ENCODE measurements around the gene NFATC1. TPM values are rescaled to one million over a fixed set of nuclear protein-coding genes. Genes with fewer than 3 reads are reported as not detected.

The NFATC1 gene
- polyA plus RNA-seq, 3 donors, result 5.1 to 5.8 (median 5.7) TPM

DNA sequence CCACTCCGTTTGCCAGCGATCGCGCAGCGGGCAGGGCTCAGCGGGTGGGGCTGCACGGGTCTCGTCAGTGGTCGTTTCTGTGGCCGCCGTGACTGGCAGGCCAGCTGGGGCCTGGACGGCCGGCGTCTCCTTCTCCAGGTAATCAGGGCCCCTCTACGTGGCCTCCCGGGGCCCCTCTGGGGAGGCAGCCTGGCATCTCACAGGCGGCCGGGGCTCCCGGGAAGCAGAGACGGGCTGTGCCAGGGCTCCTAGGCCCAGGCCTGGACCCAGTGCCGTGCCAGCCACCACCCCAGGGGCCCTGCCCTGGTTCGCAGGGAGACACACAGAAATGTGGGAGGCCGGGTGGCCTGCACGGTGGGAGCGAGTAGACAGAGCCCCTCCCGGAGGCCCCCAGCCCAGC lies 59.5 kb downstream of the NFATC1 start:
- no peak for DNase-seq

- DNase-seq, result no peak
These were observed 60.6 kb downstream of the NFATC1 start for GRCh38 chr18:79456105-79456980.

DNA sequence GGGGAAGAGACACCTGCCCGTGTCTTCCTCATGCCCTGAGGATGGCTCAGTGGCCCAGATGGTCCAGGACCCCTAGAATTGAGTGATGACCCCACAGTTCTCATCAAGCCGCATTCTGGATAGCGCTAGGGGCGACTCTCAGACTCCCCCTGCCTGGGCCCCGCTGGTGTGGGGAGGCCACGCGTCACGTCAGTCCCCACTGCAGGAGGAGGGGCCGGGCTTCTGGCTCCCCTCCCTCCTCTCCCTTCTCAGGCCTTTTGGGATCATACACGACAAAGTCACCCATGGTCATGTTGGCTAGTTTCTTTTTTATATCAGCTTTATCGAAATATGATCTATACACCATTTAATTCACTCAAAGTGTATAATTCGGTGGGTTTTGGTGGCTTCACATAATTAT lies 61.5 kb downstream of the NFATC1 start:
- DNase-seq, result no peak

DNA sequence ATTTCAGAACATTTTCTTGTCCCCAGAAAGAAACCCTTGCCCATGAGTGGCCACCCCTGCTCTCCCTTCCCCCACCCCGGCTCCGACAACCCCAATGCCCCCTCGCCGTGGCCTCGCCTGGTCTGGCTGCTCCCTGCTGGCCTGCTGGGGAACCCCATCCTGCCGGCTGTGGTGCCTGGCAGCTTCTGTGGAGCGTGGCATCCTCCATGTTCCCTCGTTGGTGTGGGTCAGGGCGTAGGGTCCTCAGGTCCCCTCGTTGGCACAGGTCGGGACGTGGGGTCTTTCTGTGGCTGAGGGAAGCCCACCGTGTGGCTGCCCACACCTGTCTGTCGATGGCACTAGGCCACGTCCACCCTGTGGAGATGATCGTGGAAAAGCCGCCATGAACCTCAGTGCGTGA lies 61.9 kb downstream of the NFATC1 start:
- DNase-seq, result no peak

DNA sequence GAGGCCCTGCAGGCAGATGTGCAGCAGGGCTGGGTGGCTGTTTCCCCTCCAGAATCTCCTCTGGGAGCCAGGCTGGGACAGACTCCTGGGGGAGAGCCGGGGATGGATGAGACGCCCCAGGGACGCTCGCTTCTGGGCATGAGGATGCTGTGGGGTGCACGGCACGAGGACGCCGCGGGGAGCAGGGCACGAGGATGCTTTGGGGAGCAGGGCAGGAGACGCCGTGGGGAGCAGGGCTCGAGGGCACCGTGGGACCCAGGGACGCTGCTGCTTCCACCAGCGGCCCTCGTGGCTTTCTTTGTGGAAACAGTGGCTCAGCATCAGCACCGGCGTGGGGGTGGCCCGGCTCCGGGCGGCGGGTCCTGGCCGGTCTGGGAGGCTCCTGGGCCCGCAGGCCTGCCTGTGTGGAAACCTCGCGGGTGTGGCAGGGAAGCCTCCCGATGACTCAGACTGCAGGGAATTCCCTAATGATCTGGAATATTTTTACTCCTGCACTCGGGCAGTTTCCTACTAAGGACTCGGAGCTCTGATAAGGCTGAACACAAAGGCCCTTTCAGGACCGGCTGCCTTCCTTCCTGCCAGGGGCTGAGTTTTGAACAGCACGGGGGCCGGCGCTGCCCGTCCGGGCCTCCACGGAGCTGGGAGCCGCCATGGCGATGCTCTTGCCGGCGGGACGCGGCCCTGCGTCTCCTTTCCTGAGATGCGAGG lies 62.6 kb downstream of the NFATC1 start:
- no peak for DNase-seq

DNA sequence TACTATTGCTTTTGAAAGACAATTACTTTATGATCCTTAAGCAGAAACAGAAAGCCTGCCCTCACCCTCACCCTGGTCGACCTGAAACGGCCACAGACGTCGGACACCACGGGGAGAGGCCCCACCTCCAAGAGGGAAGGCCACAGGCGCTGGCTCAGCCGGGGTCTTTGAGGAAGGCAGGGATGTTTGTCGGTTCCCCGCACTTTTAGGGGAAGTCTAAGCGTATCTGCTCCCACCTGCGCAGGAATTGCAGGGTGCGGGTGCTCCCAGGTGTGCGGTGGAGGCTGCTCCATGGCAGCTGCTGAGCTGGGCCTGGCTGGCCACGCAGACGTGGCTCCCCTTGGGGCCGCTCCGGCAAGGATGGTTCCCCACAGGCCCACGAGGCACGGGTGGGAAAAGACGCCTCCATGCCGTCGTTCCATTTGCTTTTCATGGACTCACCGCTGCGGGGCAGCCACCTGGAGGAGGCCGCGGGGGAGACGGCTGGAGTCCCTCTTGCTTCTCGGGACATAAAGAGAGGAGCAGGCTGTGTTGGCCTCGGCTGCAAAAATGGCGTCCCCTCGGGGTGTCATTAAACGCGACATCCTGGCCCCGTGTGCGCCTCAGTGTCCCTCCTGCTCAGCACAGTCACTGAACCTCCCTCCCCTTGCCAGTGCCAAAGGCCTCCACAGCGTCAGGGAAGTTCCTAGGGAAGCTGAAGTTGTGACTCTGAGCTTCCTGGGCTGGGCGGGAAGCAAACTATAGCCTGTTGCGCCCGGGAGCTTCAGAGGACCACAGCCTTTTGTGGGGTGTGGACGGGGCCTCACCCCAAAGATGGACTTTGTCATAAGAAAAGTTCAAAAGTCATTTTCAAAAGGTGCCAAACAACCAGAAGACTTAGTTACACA lies 63.4 kb downstream of the NFATC1 start:
- no peak for DNase-seq

- no peak for DNase-seq
These were observed 64.3 kb downstream of the NFATC1 start for GRCh38 chr18:79459946-79460480.

DNA sequence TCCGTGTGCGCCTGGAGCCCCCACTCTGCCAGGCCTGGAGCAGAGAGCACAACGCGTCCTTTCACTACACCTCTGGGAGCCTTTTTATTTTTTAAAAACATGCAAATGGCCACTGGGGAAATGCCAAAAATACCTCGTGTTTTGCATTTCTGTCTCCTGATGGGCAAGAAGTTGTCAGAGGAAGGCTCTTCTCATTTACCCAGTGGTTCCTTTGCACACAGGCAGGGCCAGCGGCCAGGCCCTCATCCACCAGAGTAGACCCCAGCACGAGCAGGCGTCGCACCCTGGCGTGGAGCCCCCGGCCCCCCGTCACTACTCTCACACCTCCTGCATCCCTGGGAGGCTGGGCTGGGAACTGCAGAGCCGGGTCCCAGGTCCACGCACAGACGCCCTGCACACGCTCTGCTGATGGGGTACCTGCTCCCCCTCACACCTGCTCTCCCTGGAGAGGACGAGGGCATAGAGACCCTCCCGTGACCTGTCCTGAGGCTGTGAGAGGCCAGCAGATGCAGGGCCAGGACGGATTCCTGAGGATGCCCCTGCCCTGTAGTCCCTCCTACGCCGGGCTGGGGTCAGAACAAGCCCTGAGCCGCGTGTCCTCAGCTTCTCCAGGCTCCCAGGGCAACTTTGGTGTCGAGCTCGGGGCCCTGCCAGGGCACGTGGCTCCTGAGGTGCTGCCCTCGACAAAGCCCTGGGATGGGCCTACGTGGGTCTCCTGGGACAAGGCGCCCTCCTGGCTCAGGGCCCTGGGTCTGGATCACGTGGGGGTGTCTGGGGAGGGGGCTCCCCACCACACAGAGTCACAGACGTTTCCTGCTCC lies 65.0 kb downstream of the NFATC1 start:
- DNase-seq, result no peak

- no peak for DNase-seq
These were observed 65.9 kb downstream of the NFATC1 start for GRCh38 chr18:79461627-79462026.

- DNase-seq, result no peak
These were observed 67.8 kb downstream of the NFATC1 start for GRCh38 chr18:79463424-79463960.

GRCh38 chr18:79465392-79465991 lies 69.8 kb downstream of the NFATC1 start:
- DNase-seq, result no peak

DNA sequence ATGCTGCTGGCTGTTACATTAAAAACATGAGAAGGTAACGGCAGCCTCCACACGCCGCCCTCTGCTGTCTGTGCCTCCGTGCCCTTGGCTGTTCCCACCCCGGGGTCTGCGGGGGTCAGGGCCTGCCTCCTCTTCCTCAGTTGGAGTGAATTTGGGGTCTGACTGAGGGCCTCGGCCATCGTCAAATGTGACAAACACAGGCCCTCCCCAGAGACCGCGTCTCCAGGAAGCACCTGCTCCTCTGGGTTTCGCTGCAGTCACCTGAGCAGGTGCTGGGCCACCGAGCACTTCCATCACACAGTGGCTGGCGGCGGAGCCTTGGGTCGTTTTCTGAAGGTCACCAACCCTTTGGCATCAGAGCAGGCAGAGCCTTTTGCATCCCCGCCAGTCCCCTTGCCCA lies 70.9 kb downstream of the NFATC1 start:
- DNase-seq, result no peak

DNA sequence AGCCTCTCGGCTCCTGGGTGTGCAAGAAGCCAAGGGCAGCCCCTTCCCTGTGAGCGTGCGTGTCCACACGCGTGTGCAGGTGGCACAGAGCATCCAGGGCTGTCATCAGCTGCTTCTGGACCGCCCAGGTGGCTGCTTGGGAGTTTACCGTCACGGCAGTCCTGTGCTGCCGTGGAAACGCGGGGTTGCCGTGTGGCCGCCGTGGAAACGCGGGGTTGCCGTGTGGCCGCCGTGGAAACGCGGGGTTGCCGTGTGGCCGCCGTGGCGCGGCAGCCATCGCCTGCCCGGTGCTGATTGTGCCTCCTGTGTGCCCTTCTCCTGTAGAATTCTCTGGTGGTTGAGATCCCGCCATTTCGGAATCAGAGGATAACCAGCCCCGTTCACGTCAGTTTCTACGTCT lies 71.4 kb downstream of the NFATC1 start:
- DNase-seq, result no peak

GRCh38 chr18:79468119-79468789 lies 72.5 kb downstream of the NFATC1 start:
- no peak for DNase-seq

DNA sequence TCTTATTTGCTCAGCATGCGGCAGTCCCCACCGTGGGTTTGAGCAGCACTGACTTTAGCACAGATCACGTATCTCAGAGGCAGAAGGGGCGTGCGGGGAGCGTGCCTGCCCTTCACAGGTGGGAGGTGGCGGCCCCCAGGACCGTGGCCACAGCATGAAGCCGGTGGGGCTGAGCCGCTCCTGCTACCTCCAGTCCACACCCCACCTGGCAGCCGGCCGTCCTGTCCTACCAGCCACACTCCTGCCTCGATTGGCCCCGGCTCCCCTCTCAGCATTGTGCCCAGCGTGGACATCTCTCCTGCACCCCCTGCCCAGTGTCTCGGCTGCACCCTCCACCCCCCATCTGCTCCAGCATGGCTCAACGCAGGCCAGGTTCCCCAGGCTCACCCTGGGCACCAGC lies 73.6 kb downstream of the NFATC1 start:
- DNase-seq, result no peak

DNA sequence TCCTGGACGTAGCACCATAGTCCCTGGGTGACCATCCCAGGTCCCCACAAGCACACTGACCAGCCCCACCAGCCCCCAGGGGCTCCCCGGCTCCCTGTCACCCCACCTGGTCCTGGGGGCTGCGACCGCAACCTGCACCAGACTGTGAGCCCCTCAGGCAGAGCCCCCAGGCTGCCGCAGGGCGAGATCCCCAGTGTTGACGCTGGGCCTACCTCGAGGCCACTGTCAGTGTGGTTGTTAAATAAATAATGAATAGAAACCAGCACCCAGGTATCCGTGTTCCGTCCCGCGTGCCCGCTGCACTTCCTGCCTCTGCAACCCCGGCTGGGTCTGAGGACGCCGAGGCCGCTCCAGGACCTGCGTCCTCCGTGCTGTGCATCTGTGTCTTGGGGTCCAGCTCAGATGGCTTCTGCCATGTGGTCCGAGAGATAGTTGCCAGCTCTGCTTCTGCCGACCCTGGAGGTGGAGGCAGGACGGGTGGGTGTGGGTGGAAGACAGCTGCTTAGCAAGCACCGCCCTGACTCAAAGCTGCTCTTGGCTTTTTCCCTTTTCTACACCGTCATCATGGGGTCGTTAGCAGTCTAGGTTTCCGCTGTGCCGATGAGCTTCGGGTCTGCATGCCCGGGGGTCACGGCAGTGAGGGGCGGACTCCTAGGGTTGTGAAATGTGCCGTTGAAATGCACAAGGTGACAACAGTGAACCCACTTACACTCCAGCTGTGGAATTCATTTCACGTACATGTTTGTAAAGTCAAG lies 74.2 kb downstream of the NFATC1 start:
- DNase-seq, result no peak

DNA sequence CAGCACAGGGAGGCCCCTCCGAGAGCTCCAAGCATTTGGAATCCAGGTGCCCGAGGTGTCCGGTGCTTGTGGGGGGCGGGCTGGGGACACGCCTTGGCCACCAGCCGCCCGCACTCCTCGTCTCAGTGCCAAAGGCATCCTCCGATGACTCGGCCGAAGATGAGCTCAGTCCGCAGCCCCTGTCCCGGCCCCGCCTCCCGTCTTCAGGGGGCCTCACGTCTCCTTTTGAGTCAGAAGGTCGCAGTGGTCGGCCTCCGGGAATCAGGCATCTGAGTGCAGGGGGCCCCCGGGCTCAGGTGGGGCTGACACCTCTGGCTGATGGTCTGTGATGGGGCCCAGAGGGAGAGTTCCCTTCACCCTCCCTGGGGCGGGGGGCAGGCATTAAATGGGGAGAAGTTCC lies 74.8 kb downstream of the NFATC1 start:
- no peak for DNase-seq

DNA sequence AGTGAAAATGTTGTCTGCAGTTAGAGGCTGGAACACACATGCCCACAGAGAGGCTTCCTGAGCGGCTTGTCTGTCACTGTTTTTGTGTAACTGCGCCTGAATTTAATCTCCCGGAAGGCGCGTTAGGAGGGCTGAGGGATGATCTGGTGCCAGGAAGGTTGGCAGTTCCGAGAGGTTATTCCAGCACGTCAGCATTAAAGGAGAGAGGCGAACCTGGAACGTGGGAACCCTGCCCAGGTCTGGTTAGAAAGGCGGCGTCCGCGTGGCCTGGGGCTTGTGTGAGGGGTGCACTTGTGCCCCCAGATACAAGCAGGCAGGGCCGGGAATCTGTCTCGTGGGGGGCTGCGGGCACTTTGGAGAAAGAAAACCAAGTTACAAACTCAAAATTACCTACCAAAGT lies 75.3 kb downstream of the NFATC1 start:
- DNase-seq, result no peak

- DNase-seq, result no peak
These were observed 75.9 kb downstream of the NFATC1 start for GRCh38 chr18:79471597-79471996.

Measured in renal pelvis (tissue), 4 donors.